ENCODE measurements around the gene DEFB125.
"Not testable (repeated sequence)": the region's sequence is repeated elsewhere in the genome, so short reads cannot be mapped to it uniquely, and the experiment has no call there.

The DEFB125 gene, protein sequence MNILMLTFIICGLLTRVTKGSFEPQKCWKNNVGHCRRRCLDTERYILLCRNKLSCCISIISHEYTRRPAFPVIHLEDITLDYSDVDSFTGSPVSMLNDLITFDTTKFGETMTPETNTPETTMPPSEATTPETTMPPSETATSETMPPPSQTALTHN

GRCh38 chr20:87401-87800, at the start of gene DEFB125:
TSS of gene DEFB125 (plus strand) at chr20:87672. CDS start at chr20:87710, 38 bp downstream.
- no peak for DNase-seq (ENCODE audit: low read depth)

DNA sequence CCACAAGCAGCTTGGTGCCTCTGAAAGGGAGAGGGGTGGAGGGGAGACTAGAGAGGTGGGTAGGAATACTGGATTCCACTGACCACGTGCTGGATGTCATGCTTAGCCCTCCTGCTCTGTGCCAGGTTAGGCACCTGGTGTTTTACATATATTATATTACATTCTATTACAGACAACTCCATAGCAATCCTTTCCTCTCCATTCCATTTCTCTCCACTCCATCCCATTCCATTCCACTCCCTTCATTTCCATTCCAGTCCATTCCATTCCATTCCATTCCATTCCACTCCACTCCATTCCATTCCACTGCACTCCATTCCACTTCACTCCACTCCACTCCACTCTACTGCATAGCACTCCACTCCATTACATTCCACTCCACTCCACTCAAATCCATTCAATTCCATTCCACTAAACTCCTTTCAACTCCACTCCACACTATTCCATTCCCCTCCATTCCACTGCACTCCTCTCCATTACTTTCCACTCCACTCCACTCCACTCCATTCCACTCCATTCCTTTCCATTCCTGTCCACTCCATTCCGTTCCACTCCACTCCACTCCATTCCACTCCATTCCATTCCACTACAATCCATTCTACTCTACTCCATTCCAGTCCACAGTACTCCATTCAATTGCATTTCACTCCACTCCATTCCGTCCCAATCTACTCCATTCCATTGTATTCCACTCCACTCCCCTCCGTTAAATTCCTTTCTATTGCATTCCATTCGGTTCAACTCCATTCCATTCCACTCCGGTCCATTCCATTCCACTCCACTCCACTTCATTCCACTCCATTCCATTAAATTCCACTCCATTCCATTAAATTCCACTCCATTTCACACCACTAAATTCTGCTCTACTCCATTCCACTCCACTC, 27.2 kb upstream of the DEFB125 start:
- no peak for DNase-seq (ENCODE audit: low read depth)

GRCh38 chr20:61230-61629, 26.2 kb upstream of the DEFB125 start:
- DNase-seq (ENCODE audit: low read depth), result no peak

- DNase-seq (ENCODE audit: low read depth), result no peak
Measured at GRCh38 chr20:61757-62156, 25.7 kb upstream of the DEFB125 start.

GRCh38 chr20:62487-62886, 25.0 kb upstream of the DEFB125 start:
- no peak for DNase-seq (ENCODE audit: low read depth)

GRCh38 chr20:64026-64603, 23.4 kb upstream of the DEFB125 start:
- no peak for DNase-seq (ENCODE audit: low read depth)

DNA sequence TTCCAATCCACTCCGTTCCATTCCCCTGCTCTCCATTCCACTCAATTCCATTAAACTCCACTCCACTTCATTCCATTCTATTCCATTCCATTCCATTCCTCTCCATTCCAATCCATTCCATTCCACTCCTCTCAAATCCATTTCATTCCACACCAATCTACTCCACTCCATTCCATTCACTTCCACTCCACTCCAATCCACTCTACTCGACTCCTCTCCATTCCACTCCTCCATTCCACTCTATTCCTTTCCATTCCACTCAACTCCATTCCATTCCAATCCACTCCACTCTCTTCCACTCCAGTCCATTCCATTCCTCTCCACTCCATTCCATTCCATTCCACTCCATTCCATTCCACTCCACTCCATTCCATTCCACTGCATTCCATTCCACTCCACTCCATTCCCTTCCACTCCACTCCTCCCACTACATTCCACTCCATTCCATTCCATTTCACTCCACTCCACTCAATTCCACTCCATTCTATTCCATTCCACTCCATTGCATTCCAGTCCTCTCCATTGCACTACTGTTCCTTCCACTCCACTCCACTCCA, 22.6 kb upstream of the DEFB125 start:
- no peak for DNase-seq (ENCODE audit: low read depth)

- no peak for DNase-seq (ENCODE audit: low read depth)
Measured at GRCh38 chr20:77231-77630, 10.2 kb upstream of the DEFB125 start.

DNA sequence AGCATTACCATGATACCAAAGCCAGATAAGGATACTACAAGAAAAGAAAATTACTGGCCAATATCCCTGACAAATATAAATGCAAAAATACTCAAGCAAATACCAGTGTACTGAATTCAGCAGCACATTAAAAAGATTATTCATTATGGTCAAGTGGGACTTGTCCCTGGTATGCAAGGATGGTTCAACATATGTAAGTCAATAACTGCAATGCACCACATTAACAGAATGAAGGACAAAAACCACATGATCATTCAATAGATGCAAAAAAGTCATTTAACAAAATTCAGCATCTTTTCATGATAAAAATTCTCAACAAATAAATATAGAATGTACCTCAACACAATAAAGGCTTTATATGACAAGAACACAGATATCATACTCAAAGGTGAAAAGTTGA, 9.1 kb upstream of the DEFB125 start:
- DNase-seq (ENCODE audit: low read depth), result no peak

- no peak for DNase-seq (ENCODE audit: low read depth)
Measured at GRCh38 chr20:79565-79964, 7.9 kb upstream of the DEFB125 start.

DNA sequence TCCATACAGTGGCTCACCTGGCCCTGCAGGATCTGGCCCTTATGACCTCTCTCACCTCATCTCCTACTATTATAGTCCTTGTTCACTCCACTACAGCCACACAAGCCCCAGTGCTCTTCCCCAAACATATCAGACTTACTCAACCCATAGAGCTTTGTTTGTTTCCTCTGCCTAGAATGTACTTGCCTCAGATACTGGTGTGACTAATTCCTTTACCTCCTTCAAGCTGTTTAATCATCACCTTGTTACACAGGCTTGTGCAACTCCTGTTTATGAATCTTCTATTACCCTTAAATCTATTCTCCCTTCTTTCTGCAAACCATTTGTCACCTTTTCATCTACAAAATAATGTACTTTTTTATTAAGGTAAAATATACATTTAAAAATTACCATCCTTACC, 3.2 kb downstream of the DEFB125 start:
- no peak for DNase-seq (ENCODE audit: low read depth)

DNA sequence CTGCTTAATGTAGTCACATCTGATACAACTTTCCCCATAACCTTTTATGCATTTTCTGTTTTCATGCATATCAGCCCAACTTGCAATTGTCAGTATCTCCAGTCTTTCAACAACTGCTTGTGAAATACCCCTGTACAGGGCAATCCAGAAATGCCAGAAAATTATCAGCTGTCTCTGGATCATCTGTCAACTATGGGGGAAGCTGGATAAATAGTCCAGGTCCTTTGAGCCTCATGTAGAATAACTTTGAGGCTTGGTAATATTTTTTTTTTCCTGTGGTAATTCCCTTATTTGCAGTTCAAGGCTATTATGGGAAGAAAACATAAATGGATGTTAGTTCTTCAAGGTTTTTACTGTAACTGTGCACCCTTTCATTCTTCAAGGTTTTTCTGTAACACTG, 6.2 kb downstream of the DEFB125 start:
- DNase-seq (ENCODE audit: low read depth), result no peak

DNA sequence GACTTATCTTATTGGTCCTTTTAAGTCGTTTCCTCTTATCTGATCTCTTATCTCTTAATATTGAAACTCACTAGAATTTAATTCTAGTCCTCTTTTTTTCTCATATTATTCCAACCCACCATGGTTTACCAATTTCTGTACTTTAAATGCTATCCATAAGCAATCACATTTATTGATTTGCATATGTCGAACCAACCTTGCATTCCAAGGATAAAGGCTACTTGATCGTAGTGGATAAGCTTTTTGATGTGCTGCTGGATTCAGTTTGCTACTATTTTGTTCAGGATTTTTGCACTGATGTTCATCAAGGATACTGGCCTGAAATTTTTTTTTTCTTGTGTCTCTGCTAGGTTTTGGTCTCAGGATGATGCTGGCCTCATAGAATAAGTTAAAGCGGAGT, 7.7 kb downstream of the DEFB125 start:
- no peak for DNase-seq (ENCODE audit: low read depth)

DNA sequence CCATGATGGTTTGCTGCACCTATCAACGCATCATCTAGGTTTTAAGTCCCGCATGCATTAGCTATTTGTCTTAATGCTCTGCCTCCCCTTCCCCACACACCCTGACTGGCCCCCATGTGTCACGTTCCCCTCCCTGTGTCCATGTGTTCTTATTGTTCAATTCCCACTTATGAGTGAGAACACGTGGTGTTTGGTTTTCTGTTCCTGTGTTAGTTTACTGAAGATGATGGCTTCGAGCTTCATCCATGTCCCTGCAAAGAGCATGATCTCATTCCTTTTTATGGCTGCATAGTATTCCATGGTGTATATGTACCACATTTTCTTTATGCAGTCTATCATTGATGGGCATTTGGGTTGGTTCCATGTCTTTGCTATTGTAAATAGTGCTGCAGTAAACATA, 10.2 kb downstream of the DEFB125 start:
- DNase-seq (ENCODE audit: low read depth), result not testable (repeated sequence)

DNA sequence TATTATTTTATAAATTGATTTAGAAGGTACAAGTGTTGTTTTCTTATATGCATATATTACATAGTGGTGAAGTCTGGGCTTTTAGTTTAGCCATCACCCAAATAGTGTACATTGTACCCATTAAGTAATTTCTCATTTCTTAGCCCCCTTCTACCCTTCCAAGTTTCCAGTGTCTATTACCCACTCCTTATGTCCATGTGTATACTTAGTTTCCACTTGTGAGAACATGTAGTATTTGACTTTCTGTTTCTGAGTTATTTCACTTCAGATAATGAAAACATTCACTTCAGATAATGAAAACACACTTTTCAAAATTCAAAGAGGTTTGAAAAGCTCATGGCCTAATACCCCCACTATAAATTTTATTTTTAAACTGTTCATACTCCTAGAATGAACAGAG, 14.5 kb downstream of the DEFB125 start:
- no peak for DNase-seq (ENCODE audit: low read depth)

DNA sequence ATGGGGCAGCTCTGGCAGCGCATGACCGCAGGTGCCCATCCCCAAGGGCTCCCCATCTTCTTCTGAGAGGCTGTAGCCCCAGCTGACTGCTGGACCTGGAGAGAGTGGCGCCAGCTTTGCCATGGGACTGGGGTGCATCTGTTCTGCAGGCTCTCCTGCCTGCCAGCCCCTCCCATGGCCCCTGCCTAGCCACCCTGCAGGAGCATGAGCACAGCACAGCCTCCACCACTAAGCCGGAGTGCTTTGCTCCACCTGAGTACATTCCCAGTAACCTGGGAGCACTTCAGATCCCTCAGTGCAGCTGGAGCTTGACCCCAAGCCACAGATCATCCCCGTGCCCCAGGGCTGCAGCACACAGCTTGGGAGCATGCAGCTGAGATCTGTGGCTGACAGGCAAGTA, 16.0 kb downstream of the DEFB125 start:
- no peak for DNase-seq (ENCODE audit: low read depth)

DNA sequence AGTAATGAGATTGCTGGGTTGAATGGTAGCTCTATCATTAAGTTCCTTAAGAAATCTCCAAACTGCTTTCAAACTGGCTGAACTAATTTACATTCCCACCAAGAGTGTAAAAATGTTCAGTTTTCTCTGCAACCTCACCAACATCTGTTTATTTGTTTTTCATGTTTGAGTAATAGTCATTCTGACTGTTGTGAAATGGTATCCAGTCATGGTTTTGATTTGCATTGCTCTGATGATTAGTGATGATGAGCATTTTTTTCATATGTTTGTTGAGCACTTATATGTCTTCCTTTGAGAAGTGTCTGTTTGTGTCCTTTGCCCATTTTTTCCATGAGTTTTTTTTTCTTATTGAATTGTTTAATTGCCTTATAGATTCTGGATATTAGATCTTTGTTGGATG, 24.9 kb downstream of the DEFB125 start:
- no peak for DNase-seq (ENCODE audit: low read depth)

- no peak for DNase-seq (ENCODE audit: low read depth)
Measured at GRCh38 chr20:117518-117917, 30.0 kb downstream of the DEFB125 start.

DNA sequence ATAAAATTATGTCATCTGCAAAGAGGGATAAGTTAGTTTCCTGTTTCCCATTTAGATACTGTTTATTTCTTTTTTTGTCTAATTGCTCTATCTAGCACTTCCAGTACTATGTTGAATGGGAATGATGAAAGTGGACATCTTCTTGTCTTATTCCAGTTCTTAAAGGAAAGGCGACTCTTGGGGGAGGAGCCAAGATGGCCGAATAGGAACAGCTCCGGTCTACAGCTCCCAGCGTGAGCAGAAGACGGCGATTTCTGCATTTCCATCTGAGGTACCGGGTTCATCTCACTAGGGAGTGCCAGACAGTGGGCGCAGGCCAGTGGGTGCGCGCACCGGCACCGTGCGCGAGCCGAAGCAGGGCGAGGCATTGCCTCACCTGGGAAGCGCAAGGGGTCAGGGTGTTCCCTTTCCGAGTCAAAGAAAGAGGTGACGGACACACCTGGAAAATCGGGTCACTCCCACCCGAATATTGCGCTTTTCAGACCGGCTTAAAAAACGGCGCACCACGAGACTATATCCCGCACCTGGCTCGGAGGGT, 42.4 kb downstream of the DEFB125 start:
- DNase-seq (ENCODE audit: low read depth), result not testable (repeated sequence)

DNA sequence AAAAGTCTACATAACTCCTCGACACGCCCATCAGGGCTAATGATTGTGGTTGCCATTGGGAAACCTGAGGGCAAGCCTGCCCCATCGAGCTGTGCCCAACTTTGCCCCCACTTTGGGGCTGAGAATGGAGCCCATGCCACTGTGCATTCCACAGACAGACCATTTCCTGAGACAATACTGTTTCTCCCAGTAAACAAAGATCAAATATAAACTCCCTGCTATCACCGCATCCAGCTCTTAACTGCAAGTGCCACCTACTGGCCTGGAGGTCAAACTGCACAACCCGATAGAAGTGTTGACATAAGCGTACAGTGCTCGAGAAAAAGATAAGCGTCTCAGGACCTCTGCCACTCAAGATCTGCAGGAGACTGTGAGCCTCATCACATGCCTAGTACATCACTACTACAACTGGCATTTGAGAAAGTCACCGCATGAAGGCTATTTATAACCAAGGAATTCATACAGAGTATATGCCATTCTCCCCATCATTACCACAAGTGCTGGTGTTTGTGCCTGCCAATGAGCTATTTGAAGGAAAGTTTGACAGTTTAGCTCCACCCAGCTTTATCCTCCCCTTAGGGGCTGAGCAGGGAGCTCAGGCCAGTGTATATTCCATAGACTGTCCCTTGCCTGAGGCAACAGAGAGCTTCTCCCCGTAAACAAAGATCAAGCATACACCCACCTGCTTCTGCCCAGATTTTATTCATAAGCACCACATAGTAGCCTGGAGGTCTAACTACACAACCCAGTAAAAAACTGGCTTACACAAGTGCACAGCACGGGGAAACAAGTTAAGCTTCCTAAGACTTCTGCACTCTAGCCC, 50.4 kb downstream of the DEFB125 start:
- no peak for DNase-seq (ENCODE audit: low read depth)

DNA sequence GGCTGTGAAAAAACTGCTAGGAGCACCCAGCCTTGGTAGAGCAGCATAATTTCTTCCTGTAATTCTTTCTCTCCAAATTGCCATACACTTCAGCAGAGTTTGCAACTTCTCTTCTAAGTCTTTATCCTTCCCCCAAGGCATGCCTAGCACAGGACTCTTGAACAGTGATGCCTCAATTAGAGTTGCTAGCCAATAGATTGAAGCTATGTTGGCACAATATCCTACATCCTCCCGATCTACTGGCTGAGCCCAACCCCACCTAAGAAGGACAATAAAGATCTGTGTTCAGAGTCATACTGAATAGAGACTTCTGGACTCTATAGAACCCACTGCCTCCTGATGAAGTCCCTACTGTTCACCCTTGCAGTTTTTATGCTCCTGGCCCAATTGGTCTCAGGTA, 54.8 kb downstream of the DEFB125 start, which contains the start of gene DEFB126:
DEFB126 (plus strand) TSS at position 301 of the 400 bp plus-strand sequence; CDS start at position 340, 39 bp downstream.
- no peak for DNase-seq (ENCODE audit: low read depth)

- no peak for DNase-seq (ENCODE audit: low read depth)
Measured at GRCh38 chr20:145877-146276, 58.4 kb downstream of the DEFB125 start.

All from fibroblast of gingiva (primary cell).